ENCODE measurements around the gene B9D1.

DNA sequence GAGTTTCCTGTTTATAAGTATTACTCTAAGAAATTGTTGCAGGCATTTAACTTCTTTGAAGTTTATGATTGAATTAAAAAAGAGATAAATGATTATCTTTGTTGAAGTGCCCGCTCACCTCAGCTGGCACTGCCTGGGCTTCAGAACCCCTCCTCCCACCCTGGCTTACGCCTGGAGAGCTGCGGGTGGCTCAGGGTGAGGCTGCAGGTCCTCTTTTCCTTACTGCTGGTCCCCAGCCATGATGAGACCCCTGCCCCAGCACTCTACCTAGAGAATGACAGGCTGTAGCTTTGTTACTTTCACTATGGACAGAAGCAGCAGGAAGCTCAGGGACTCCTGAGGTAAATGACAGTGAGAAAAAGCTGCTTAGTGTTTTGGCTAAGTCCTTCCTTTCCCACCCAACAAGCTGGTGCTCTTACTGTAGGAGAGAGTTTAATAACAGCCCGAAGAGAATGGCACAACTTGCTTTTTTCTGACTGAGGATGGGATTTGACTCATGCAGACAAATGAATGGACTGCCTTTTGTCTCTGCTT is 63.2 kb downstream of the B9D1 start:
- no peak for TF ChIP-seq FOXK2 (IDR thresholded peaks at IDR 0.05)
- TF ChIP-seq ZNF384 (IDR thresholded peaks at IDR 0.05), result no peak
- TF ChIP-seq HDGF (IDR thresholded peaks at IDR 0.05; ENCODE audit: borderline replicate concordance), result no peak
- no peak for TF ChIP-seq FOXM1 (IDR thresholded peaks at IDR 0.05; ENCODE audit: borderline replicate concordance)
- no peak for TF ChIP-seq SP1 (IDR thresholded peaks at IDR 0.05)
- TF ChIP-seq ARNT (IDR thresholded peaks at IDR 0.05), result no peak
- no peak for TF ChIP-seq LEF1 (IDR thresholded peaks at IDR 0.05; ENCODE audit: borderline replicate concordance)
- TF ChIP-seq FOXA1 (IDR thresholded peaks at IDR 0.05), result no peak
- no peak for TF ChIP-seq PKNOX1 (IDR thresholded peaks at IDR 0.05)
- TF ChIP-seq SUZ12 (IDR thresholded peaks at IDR 0.05), result no peak
- TF ChIP-seq ELF4 (IDR thresholded peaks at IDR 0.05), result no peak
- no peak for TF ChIP-seq TARDBP (IDR thresholded peaks at IDR 0.05)
- no peak for TF ChIP-seq NFRKB (IDR thresholded peaks at IDR 0.05)
